Bronchial epithelial cell (primary cell): Measurements from ENCODE around the gene CPT1C. TPM values are rescaled to one million over a fixed set of nuclear protein-coding genes. Genes with fewer than 3 reads are reported as not detected.

Experiments
- DNase-seq: peaks from one replicate; pipeline ENCODE4 v3.0.0-alpha.2; 2010; ENCODE audit warnings: low read depth
- FAIRE-seq: peaks from 2 replicates; lab custom pipeline; 2011; peaks lifted over from hg19 to GRCh38; lab: Jason Lieb, UNC
- H3K27me3 ChIP-seq: 2 replicates; pipeline ENCODE4 v1.5.1; 2011; ENCODE audit warnings: low read length; ENCODE audit not compliant: control insufficient read depth, insufficient read depth
- H3K36me3 ChIP-seq: 2 replicates; pipeline ENCODE4 v1.5.1; 2011; ENCODE audit warnings: low read length; ENCODE audit not compliant: control insufficient read depth, insufficient read depth
- H3K4me3 ChIP-seq: 2 replicates; pipeline ENCODE4 v1.5.1; 2011; ENCODE audit warnings: mild to moderate bottlenecking, low read depth, low read length, control low read depth
- CTCF ChIP-seq: IDR thresholded peaks from 2 replicates; pipeline ENCODE4 v1.5.1; 2011; ENCODE audit warnings: mild to moderate bottlenecking, moderate library complexity, low read length, control low read depth, inconsistent platforms; ENCODE audit not compliant: insufficient read depth, severe bottlenecking
- total RNA-seq: library from RNA; depleted of rRNA; stranded (reverse); fragments of >200 nt; gene quantifications from 2 replicates; pipeline ENCODE4 v1.2.1, GENCODE V29; 2014

CPT1C gene
- total RNA-seq, 1 donor from 2014 or later: 2.4 TPM

GRCh38 chr19:49682274-49682673, 8.6 kb upstream of the CPT1C start:
- Histone ChIP-seq H3K36me3 (peaks cover 35% of the 10 kb centered on the region), H3K27me3 (no peaks in the 10 kb centered on the region)
- FAIRE-seq: no peak

GRCh38 chr19:49683814-49684250, 7.1 kb upstream of the CPT1C start:
- DNase-seq: no peak
- Histone ChIP-seq H3K36me3 (peaks cover 41% of the 10 kb centered on the region), H3K4me3 (no peak overlapping the region), H3K27me3 (no peaks in the 10 kb centered on the region)
- no peak for FAIRE-seq
- no peak for TF ChIP-seq CTCF

More at GRCh38 chr19:49682274-49682673, 8.6 kb upstream of the CPT1C start:
- no peak overlapping the region for H3K4me3 ChIP-seq
- no peak for DNase-seq
- TF ChIP-seq CTCF: no peak

GRCh38 chr19:49684251-49684982, 6.5 kb upstream of the CPT1C start:
- no peak for DNase-seq
- Histone ChIP-seq H3K36me3 (peaks cover 41% of the 10 kb centered on the region), H3K27me3 (no peaks in the 10 kb centered on the region), H3K4me3 (no peak overlapping the region)
- no peak for FAIRE-seq
- peak; percentile 70 for TF ChIP-seq CTCF

GRCh38 chr19:49684983-49685553, 5.8 kb upstream of the CPT1C start:
- no peak for TF ChIP-seq CTCF
- Histone ChIP-seq H3K4me3 (no peak overlapping the region), H3K36me3 (peaks cover 41% of the 10 kb centered on the region), H3K27me3 (no peaks in the 10 kb centered on the region)
- DNase-seq (no peak), FAIRE-seq (no peak)

GRCh38 chr19:49685845-49686332, 5.0 kb upstream of the CPT1C start:
- Histone ChIP-seq H3K27me3 (no peaks in the 10 kb centered on the region), H3K4me3 (no peak overlapping the region), H3K36me3 (peaks cover 36% of the 10 kb centered on the region)
- DNase-seq (no peak), FAIRE-seq (peak; percentile 62)
- TF ChIP-seq CTCF: no peak
